GM13976 (cell line): Measurements from ENCODE around the gene KRT36.

Source experiments
- DNase-seq: peaks from one replicate; pipeline ENCODE4 v3.0.0; 2012; ENCODE audit warnings: low spot score
- CTCF ChIP-seq: IDR thresholded peaks from 2 replicates; pipeline ENCODE4 v1.5.1; 2012; ENCODE audit warnings: borderline replicate concordance, mild to moderate bottlenecking; ENCODE audit not compliant: insufficient read depth; ENCODE audit errors: extremely low read depth, missing control alignments, control extremely low read depth
- in situ Hi-C: fragments of 300-500 bp; cut with MboI; formaldehyde crosslinking; loops from one replicate; pipeline ENCODE4 v1.12.0; 2022; ENCODE audit warnings: low sequenced_read_pairs, mixed read lengths, inconsistent platforms; ENCODE audit not compliant: unreplicated experiment

The KRT36 gene

GRCh38 chr17:41496803-41497484, 7.2 kb upstream of the KRT36 start:
- peak; percentile 41 for TF ChIP-seq CTCF
- DNase-seq, result peak; percentile 76
- in situ Hi-C loops, result no loop called here

- in situ Hi-C loops, result no loop called here
- no peak for DNase-seq
- TF ChIP-seq CTCF, result no peak
These were observed 4.8 kb upstream of the KRT36 start for GRCh38 chr17:41494524-41494923.

- no peak for TF ChIP-seq CTCF
- in situ Hi-C loops, result no loop called here
- DNase-seq, result no peak
These were observed 3.1 kb upstream of the KRT36 start for GRCh38 chr17:41492771-41493170.

- no peak for TF ChIP-seq CTCF
- in situ Hi-C loops, result no loop called here
- DNase-seq, result no peak
These were observed 2.6 kb upstream of the KRT36 start for GRCh38 chr17:41492351-41492750.

GRCh38 chr17:41491476-41491875, 1.8 kb upstream of the KRT36 start:
- DNase-seq, result no peak
- in situ Hi-C loops, result no loop called here
- no peak for TF ChIP-seq CTCF

GRCh38 chr17:41490000-41490990, 585 bp upstream of the KRT36 start:
- TF ChIP-seq CTCF, result no peak
- no peak for DNase-seq
- in situ Hi-C loops, result no loop called here
